B cell (primary cell): Measurements from ENCODE around the gene NGDN.

Experiments
- EZH2 ChIP-seq: IDR thresholded peaks from 2 replicates; pipeline ENCODE4 v1.6.1; 2012; ENCODE audit warnings: borderline replicate concordance, low read depth, mild to moderate bottlenecking, moderate library complexity, low read length; ENCODE audit not compliant: insufficient read depth, poor library complexity, severe bottlenecking
- TF ChIP-seq, protein P1 (sequence below): fragments of 200-600 bp; IDR thresholded peaks from one replicate; pipeline ENCODE4 v1.8.0; 2022; ENCODE audit warnings: antibody characterized with exemption, mild to moderate bottlenecking

DNA sequence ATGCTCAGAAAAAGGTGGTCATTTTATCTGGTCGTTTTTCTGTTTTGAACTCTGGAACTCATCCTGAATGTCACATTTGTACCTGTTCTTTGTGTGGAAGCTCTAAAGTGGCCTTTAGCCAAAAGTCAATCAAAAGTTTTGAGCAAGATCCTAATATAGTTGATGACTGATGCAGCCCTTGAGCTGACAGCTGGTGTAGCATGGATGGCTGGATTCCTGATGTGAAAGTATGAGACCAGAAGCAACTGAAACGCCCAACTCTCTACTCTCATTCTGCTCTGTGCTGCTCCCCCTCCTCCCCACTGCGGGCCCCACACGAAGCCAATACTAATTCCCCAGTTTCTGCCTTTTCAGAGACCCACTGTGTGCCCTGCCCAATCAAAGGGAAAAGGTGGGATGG is 23.7 kb upstream of the NGDN start:
- TF ChIP-seq, protein P1, sequence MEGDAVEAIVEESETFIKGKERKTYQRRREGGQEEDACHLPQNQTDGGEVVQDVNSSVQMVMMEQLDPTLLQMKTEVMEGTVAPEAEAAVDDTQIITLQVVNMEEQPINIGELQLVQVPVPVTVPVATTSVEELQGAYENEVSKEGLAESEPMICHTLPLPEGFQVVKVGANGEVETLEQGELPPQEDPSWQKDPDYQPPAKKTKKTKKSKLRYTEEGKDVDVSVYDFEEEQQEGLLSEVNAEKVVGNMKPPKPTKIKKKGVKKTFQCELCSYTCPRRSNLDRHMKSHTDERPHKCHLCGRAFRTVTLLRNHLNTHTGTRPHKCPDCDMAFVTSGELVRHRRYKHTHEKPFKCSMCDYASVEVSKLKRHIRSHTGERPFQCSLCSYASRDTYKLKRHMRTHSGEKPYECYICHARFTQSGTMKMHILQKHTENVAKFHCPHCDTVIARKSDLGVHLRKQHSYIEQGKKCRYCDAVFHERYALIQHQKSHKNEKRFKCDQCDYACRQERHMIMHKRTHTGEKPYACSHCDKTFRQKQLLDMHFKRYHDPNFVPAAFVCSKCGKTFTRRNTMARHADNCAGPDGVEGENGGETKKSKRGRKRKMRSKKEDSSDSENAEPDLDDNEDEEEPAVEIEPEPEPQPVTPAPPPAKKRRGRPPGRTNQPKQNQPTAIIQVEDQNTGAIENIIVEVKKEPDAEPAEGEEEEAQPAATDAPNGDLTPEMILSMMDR = no peak
- TF ChIP-seq EZH2 = no peak
